ENCODE data around the gene BCDIN3D.

The BCDIN3D gene

GRCh38 chr12:49865782-49866135 lies 22.9 kb upstream of the BCDIN3D start:
- H3K27ac ChIP-seq (ENCODE audit: low read depth, low read length, poor library complexity, severe bottlenecking) = no peak overlapping the region
- H3K9ac ChIP-seq (ENCODE audit: low read length) = no peak overlapping the region
- H3K79me2 ChIP-seq (ENCODE audit: insufficient read depth, low read length) = no peaks in the 10 kb centered on the region
- H3K9me3 ChIP-seq (ENCODE audit: low read length) = no peaks in the 10 kb centered on the region
- no peak for TF ChIP-seq EZH2 (IDR thresholded peaks at IDR 0.05; ENCODE audit: borderline replicate concordance, low read length)
- TF ChIP-seq, protein P1, sequence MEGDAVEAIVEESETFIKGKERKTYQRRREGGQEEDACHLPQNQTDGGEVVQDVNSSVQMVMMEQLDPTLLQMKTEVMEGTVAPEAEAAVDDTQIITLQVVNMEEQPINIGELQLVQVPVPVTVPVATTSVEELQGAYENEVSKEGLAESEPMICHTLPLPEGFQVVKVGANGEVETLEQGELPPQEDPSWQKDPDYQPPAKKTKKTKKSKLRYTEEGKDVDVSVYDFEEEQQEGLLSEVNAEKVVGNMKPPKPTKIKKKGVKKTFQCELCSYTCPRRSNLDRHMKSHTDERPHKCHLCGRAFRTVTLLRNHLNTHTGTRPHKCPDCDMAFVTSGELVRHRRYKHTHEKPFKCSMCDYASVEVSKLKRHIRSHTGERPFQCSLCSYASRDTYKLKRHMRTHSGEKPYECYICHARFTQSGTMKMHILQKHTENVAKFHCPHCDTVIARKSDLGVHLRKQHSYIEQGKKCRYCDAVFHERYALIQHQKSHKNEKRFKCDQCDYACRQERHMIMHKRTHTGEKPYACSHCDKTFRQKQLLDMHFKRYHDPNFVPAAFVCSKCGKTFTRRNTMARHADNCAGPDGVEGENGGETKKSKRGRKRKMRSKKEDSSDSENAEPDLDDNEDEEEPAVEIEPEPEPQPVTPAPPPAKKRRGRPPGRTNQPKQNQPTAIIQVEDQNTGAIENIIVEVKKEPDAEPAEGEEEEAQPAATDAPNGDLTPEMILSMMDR (IDR thresholded peaks at IDR 0.05; ENCODE audit: low read length) = no peak
- no peaks in the 10 kb centered on the region for H3K36me3 ChIP-seq (ENCODE audit: insufficient read depth, low read length)
- H3K4me1 ChIP-seq (ENCODE audit: insufficient read depth, low read length, severe bottlenecking) = no peaks in the 10 kb centered on the region
- no peak overlapping the region for H2AFZ ChIP-seq (ENCODE audit: low read length)
- H3K4me3 ChIP-seq (ENCODE audit: low read depth, low read length, poor library complexity, severe bottlenecking) = no peak overlapping the region
- no peaks in the 10 kb centered on the region for H3K9me2 ChIP-seq (ENCODE audit: low read depth, low read length)
- H4K20me1 ChIP-seq (ENCODE audit: insufficient read depth, low read length) = no peaks in the 10 kb centered on the region
- no peak overlapping the region for H3K4me2 ChIP-seq (ENCODE audit: low read length)
- H3K27me3 ChIP-seq (ENCODE audit: insufficient read depth, low read length) = no peaks in the 10 kb centered on the region; the same call in 1 of the 2 replicates
- H3F3A ChIP-seq (ENCODE audit: insufficient read depth, low read length) = no peaks in the 10 kb centered on the region

DNA sequence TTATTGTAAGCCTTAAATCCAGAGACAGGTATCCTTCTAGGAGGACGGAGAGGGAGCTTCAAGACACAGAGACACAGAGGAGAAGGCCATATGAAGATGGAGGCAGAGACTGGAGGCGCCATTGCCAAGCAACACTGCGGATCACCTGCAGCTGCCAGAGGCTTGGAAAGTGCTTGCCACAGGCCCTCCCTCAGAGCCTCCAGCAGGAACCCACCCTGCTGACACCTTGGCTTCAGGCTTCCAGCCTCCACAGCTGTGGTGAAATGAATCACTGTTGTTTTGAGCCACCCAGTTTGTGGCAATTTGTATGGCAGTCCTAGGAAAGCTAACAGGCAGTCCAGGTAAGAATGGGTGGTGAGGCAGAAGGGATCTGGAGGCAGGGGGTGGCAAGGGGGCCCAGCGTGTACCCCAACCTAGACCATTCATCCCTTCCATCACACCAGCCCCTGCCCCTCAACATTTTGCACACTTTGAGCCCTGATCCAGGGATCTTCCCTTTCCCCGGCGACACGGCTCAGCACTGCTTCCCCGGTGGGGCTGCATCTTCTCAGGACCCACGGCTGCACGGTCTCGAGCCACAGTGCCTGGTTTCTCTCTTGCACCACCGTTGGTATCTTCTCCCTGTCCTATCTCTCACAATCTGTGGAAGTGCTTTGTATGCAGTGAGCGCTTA lies 22.3 kb upstream of the BCDIN3D start:
- H3K4me2 ChIP-seq (ENCODE audit: low read length) = no peak overlapping the region
- no peak overlapping the region for H3K27ac ChIP-seq (ENCODE audit: low read depth, low read length, poor library complexity, severe bottlenecking)
- TF ChIP-seq, protein P1 (IDR thresholded peaks at IDR 0.05; ENCODE audit: low read length) = no peak
- no peak for TF ChIP-seq EZH2 (IDR thresholded peaks at IDR 0.05; ENCODE audit: borderline replicate concordance, low read length)
- H3K36me3 ChIP-seq (ENCODE audit: insufficient read depth, low read length) = no peaks in the 10 kb centered on the region
- H2AFZ ChIP-seq (ENCODE audit: low read length) = no peak overlapping the region
- H3K9me3 ChIP-seq (ENCODE audit: low read length) = no peaks in the 10 kb centered on the region
- no peaks in the 10 kb centered on the region; the same call in 1 of the 2 replicates for H3K27me3 ChIP-seq (ENCODE audit: insufficient read depth, low read length)
- H3K4me1 ChIP-seq (ENCODE audit: insufficient read depth, low read length, severe bottlenecking) = no peaks in the 10 kb centered on the region
- H3K4me3 ChIP-seq (ENCODE audit: low read depth, low read length, poor library complexity, severe bottlenecking) = no peak overlapping the region
- H3K9ac ChIP-seq (ENCODE audit: low read length) = no peak overlapping the region
- H3F3A ChIP-seq (ENCODE audit: insufficient read depth, low read length) = no peaks in the 10 kb centered on the region
- no peaks in the 10 kb centered on the region for H3K79me2 ChIP-seq (ENCODE audit: insufficient read depth, low read length)
- no peaks in the 10 kb centered on the region for H3K9me2 ChIP-seq (ENCODE audit: low read depth, low read length)
- H4K20me1 ChIP-seq (ENCODE audit: insufficient read depth, low read length) = no peaks in the 10 kb centered on the region

GRCh38 chr12:49864798-49865090 lies 21.8 kb upstream of the BCDIN3D start:
- Histone ChIP-seq H2AFZ (ENCODE audit: low read length) (no peak overlapping the region), H3K4me3 (ENCODE audit: low read depth, low read length, poor library complexity, severe bottlenecking) (no peak overlapping the region), H3K27me3 (ENCODE audit: insufficient read depth, low read length) (no peaks in the 10 kb centered on the region; the same call in 1 of the 2 replicates), H3K4me1 (ENCODE audit: insufficient read depth, low read length, severe bottlenecking) (no peaks in the 10 kb centered on the region), H3K4me2 (ENCODE audit: low read length) (no peak overlapping the region), H4K20me1 (ENCODE audit: insufficient read depth, low read length) (no peaks in the 10 kb centered on the region), H3K9me3 (ENCODE audit: low read length) (no peaks in the 10 kb centered on the region), H3K9me2 (ENCODE audit: low read depth, low read length) (no peaks in the 10 kb centered on the region), H3K79me2 (ENCODE audit: insufficient read depth, low read length) (no peaks in the 10 kb centered on the region), H3K36me3 (ENCODE audit: insufficient read depth, low read length) (no peaks in the 10 kb centered on the region), H3K27ac (ENCODE audit: low read depth, low read length, poor library complexity, severe bottlenecking) (no peak overlapping the region), H3F3A (ENCODE audit: insufficient read depth, low read length) (no peaks in the 10 kb centered on the region), H3K9ac (ENCODE audit: low read length) (no peak overlapping the region)
- no peak for TF ChIP-seq EZH2 (IDR thresholded peaks at IDR 0.05; ENCODE audit: borderline replicate concordance, low read length)
- TF ChIP-seq, protein P1 (IDR thresholded peaks at IDR 0.05; ENCODE audit: low read length) = no peak

Measured in OCI-LY1 (cell line).